K562 treated with DMSO at 1 percent for 48 hours (cell line): ENCODE data around the gene ENTPD7. TPM values are rescaled to one million over a fixed set of nuclear protein-coding genes. Genes with fewer than 3 reads are reported as not detected.

Experiments used
- total RNA-seq: library from RNA; unstranded; fragments of 300-600 nt; gene quantifications from 2 replicates; pipeline ENCODE4 v1.2.3, GENCODE V29; 2022; ENCODE audit warnings: low replicate concordance; ENCODE audit errors: extremely low read depth

The ENTPD7 gene
- total RNA-seq: not detected in 2 replicates

GRCh38 chr10:99659031-99659867, at the start of gene ENTPD7:
ENTPD7 (plus strand) TSS chr10:99659509; CDS start chr10:99659957, 448 bp downstream.

GRCh38 chr10:99619851-99620710, 39.2 kb upstream of the ENTPD7 start, which contains the start of gene SLC25A28:
SLC25A28 (minus strand) TSS chr10:99620439; CDS start chr10:99620335, 104 bp downstream.

GRCh38 chr10:99732033-99732842, 72.9 kb downstream of the ENTPD7 start, which contains the start of the genes COX15 and CUTC:
COX15 (minus strand) TSS chr10:99732127; CDS start chr10:99732049, 78 bp downstream.
CUTC (plus strand) TSS chr10:99732234; CDS start chr10:99732349, 115 bp downstream.

Other genes with a start within 250 kb of the ENTPD7 start
- not detected in 2 replicates for gene GOT1, start 228.9 kb upstream of the ENTPD7 start, total RNA-seq
- gene NKX2-3, start 126.6 kb upstream of the ENTPD7 start, total RNA-seq: not detected in 2 replicates
- gene SLC25A28, start 39.1 kb upstream of the ENTPD7 start, total RNA-seq: not detected in 2 replicates
- gene COX15, start 72.6 kb downstream of the ENTPD7 start, total RNA-seq: not detected in 2 replicates
- not detected in 2 replicates for gene CUTC, start 72.7 kb downstream of the ENTPD7 start, total RNA-seq
- gene ABCC2, start 123.1 kb downstream of the ENTPD7 start, total RNA-seq: not detected in 2 replicates